NCI-H524 (cell line): ENCODE results near the gene STXBP2.

Source experiments
- DNase-seq, 2 experiments: peaks; one replicate each; lab custom pipeline; 2025; lab: John Stamatoyannopoulos, UW

STXBP2 gene

DNA sequence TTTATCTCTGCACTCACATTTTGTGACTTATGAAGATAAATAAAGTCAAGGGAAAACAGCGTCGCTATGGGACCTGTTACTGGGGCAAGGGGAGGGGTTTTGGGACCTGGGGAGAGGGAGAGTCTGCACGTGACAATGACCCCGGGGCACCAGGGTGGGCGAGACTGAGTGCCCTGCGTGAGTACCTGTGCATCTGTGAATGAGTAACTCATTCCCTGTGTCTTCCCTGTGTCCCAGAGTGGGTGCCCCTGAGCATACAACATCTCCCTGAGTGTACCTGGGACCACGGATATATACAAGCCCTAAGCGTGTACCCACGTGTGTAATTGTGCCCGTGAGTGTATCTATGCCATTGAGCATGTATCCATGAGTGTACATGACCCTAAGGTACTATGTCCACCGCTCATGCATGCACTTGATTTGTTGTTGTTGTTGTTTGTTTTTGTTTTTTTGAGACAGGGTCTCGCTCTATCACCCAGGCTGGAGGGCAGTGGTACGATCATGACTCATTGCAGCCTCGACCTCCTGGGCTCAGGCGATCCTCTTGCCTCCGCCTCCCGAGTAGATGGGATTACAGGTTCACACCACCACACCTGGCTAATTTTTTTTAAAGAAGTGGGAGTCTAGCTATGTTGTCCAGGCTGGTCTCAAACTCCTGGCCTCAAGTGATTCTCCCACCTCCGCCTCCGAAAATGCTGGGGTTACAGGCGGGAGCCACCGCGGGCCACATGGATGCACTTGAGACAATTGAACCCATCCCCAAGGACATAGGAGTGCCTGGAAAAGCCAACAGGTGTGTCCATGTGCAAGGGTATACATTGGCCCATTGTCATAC, 43.1 kb downstream of the STXBP2 start:
- DNase-seq = no peak

DNA sequence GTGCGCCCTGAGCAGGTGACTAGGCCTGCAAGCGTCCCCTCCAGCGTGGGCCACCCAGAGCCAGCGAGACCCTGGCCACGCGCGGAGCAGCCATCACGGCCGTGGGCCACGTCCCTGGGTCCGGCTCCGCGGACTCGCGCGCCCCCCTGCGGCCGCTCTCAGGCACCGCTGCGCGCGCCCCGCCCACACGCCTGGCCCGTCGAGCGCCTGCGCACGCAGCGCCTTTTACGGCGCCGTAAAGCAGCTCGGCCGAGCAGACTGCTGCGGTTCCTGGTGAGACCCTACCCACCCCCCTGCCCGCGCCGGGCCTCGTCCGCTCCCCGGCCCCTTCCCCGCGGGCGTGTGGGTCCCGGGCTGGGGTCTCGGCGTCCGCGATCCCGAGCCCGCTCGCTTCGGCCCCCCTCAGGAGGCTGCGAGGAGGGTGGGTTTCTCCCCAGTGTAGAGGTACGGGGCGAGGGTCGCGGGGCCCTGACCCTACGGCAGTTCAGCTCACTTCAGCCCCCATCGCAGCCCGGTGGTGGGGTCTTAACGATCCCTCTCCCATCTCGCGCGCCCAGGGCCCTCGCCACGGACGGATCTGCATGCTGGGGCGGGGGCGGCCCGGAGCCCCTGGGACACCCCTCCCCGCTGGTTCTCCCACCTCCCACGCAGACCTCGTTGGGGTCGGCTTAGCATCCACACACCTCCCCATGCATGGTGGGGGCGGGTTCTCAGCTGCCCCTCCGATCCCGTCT, 43.9 kb downstream of the STXBP2 start, which contains the start of gene TRAPPC5:
Gene TRAPPC5 (plus strand): TSS at position 228 of the 734 bp plus-strand sequence. CDS start 1,421 bp downstream, outside the sequence.
- DNase-seq = peak; percentile 49 to 88

DNA sequence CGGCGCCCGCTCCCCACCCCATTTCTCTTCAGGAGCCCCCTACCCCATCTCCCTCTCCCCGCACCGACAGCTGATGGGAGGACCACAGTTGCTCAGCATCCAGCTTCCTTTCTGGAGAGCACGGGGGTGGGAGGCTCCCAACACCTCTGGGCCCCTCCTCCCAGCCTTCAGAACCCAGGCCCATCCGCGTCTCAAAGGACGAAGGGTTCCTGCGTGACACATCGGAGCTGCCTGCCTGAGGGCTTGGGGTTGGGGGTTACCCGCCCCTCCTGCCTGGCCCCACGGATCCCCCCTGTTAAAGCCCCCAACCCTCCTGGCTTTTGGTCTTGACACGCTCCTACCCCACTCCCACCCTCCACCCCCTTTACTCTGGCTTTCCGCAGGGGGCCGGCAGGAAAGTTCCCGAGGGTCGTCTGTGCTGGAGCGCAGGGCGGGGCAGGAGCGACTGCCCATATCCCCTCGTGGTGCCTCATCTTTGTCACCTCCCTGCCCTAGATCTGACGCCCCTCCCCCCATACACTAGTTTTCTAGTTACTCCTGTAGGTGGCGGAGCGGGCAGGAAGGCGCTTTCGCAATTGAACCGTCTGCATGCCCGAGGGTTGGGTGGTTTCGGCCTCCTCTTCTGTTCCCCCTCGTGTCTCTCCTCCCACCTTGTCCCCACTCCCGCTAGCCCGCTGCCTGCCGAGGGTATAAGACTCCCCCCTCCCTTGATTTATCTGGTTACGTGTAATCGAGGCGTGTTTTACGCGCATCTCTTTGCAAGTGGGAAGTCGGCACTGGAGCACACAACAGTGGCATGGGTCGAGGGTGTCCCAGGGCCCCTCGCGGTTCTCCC, 44.6 kb downstream of the STXBP2 start:
- DNase-seq = peak; percentile 34 to 39

DNA sequence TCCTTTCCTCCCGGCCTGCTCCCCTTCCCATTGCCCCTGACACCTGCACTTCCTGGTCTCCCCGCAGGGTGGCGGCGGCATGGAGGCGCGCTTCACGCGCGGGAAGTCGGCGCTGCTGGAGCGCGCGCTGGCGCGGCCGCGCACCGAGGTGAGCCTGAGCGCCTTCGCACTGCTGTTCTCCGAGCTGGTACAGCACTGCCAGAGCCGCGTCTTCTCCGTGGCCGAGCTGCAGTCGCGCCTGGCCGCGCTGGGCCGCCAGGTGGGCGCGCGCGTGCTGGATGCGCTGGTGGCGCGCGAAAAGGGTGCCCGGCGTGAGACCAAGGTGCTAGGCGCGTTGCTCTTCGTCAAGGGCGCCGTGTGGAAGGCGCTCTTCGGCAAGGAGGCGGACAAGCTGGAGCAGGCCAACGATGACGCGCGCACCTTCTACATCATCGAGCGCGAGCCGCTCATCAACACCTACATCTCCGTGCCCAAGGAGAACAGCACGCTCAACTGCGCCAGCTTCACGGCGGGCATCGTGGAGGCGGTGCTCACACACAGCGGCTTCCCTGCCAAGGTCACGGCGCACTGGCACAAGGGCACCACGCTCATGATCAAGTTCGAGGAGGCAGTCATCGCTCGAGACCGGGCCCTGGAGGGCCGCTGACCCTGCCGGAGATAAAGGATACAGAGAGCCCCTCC, 45.4 kb downstream of the STXBP2 start:
- no peak for DNase-seq

DNA sequence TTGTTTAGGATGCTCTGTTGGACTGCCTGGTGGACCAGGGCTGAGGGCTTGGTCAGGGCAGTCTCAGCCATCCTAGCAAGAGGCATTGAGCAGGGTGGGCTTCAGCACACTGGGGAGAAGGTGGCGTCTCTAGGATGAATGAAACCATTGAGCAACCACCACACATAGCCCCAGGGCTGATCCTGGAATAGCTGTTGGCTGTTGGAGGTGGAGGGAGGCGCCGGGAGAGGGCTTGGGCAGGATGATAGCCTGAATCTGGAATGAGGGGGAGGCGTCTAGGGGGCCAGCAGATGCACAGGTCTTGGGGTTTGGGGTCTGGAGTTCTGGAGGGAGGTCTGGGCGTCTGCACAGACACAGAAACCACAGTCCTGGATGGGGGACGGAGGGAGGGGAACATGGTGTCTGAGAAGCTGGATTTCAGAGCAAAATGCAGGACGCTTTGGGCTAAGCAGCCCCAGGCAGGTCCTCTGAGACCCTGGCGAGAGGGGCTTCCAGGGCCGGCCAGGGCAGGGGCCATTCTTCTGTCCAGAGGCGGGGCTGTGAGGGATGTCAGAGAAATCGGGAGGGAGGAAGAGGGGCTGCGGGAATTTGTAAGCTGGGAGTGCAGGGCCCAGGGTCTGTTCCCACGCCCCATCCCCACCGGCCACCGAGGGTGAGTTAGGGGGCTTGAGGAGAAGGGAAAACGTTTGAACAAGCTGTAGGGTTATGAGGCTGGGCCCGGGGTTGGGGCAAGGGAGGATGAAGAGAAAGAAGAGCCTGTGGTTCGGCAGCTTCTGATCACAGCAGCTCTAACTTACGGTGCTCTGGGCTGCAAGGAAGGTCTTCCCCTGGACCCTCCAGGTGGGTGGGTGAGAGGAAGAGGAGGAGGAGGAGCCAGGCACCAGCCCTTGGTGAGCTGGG, 48.9 kb downstream of the STXBP2 start:
- no peak for DNase-seq

DNA sequence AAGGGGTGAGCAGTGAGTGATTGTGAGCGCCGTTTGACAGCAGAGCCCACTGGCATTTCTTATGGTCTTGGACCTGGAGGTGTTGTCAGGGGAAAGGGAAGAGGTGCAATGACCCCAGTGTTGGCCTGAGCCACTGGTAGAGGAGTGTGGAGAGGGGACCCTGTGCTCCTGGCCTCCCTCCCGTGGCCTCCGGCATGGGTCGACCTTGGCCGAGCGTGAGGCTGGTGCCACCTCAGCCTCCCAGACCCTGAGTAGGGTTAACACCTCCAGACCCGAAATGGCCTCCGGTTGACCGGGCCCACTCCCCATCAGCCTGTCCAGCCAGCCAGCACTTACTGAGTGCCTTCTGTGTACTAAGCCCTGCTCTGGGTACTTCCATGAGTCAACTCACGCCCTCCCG, 50.3 kb downstream of the STXBP2 start:
- DNase-seq = no peak

DNA sequence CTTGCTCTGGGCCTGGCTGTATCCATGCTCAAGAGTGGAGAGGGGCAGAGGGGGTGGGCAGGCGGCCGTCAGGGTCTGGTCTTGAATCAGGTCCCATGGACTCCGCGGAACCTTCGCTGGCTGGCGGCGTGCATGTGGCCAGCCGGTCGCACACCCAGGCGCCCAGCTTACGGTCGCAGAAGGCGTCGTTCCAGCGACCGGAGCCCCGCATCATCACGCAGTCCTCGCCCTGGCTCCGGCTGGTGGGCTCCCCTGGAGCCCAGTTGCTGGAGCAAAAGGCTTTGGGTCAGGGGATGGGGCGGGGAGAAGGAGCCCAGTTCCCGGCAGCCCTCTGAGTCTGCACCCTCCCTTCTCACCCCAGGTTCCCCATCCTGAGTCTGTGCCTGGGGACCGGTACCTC, 52.3 kb downstream of the STXBP2 start:
- no peak for DNase-seq

DNA sequence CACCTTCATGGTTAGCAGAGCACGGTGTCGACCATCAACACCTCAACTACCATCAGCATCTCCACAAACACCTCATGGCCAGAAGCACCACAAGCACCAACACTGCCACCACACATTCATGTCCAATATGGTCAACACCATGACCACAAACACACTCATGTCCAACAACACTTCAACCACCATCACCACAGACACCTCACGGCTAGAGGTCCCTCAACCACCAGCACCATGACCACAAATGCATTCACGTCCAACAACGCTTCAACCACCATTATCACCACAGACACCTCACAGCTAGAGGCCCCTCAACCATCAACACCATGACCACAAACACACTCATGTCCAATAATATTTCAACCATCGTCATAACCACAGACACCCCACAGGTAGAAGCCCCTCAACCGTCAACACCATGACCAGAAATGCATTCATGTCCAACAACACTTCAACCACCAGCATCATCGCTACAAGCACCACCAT, 53.9 kb downstream of the STXBP2 start:
- no peak for DNase-seq

DNA sequence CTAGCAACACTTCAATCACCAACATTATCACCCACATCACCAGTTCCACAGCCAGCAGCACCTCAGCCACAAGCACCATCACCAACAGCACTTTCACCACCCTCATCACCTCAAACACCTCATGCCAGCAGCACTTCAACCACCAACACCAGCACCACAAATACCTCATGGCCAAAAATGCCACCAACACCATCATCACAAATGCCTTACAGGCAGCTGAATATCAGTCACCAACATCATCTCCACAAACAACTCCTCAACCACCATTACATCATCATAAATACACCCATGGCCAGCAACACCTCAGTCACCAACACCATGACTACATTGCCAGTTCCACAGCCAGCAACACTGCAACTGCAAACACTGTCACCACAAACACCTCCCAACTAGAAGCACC, 54.6 kb downstream of the STXBP2 start:
- no peak for DNase-seq

DNA sequence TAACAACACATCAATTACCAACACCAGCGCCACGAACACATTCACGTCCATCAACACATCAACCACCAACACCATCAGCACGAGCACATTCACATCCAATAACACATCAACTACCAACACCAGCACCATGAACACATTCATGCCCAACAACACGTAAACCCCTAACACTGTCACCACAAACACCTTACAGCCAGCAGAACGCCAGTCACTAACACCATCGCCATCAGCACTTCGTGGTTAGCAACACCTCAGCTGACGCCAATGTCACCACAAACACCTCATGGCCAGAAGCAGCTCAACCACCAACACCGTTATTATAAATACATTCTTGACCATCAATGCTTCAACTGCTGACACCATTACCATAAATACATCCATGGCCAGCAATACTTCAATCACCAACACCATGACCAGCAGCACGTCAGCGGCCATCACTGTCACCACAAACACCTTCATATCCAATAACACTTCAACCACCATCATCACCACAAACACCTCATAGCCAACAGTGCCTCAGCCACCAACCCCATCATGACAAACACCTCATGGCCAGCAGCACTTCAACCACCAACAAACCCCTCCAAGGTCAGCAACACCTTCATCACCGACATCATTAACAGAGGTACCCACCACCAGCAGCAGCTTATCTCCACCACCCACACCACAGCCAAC, 55.6 kb downstream of the STXBP2 start:
- DNase-seq = no peak

DNA sequence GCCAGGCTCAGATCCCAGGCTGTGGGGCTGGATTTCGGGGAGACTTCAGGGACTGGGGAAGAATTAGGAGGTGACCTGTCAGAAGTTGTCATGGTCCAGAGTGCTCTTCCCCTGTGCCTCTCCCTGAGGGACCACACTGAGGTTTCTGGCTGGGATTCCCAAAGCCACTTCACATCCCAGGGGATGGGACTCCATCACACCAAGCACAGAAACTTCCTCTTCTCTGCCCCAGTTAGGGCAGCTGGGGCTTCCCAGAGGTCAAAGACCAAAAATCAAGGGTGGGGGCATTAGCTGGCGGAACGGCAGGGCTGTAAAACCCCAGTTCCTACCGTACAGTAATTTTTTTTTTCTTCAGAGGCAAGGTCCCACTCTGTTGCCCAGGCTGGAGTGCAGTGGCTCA, 57.6 kb downstream of the STXBP2 start:
- DNase-seq = no peak
